Keratinocyte (primary cell): ENCODE measurements around the gene MYO16.

Experiments used
- CTCF ChIP-seq, 3 experiments: IDR thresholded peaks in 1 of 3; conservative IDR thresholded peaks in 1 of 3; optimal IDR thresholded peaks in 1 of 3; 2 replicates in 2 of 3; 3 replicates in 1 of 3; pipeline versions ENCODE3 to v1.5.1; 2011; ENCODE audit warnings: low read length in 3 of 3, mild to moderate bottlenecking in 3 of 3, moderate library complexity in 2 of 3, control low read depth in 1 of 3, inconsistent platforms in 1 of 3; ENCODE audit not compliant: insufficient read depth in 2 of 3; ENCODE audit errors: extremely low read depth in 1 of 3
- EZH2 ChIP-seq: IDR thresholded peaks from one replicate; pipeline ENCODE4 v1.6.1; 2012; ENCODE audit warnings: inconsistent platforms, mild to moderate bottlenecking, low read length, moderate library complexity

- TF ChIP-seq CTCF (optimal IDR thresholded peaks at IDR 0.05 in 1 of 3, IDR thresholded peaks at IDR 0.05 in 1 of 3, conservative IDR thresholded peaks at IDR 0.05 in 1 of 3; ENCODE audit: extremely low read depth in 1 of 3, insufficient read depth in 2 of 3, low read length in 3 of 3) = no peak
- no peak for TF ChIP-seq EZH2
Measured at GRCh38 chr13:109113427-109113826, 484.0 kb downstream of the MYO16 start.
